Measurements from ENCODE around the gene ERBB4. TPM values are rescaled to one million over a fixed set of nuclear protein-coding genes. Genes with fewer than 3 reads are reported as not detected.
"Not testable (repeated sequence)": the region's sequence is repeated elsewhere in the genome, so short reads cannot be mapped to it uniquely, and the experiment has no call there.

ERBB4 gene
- total RNA-seq, 2 donors from 2014 or later, result 1.0 to 32.8 TPM

- Histone ChIP-seq H3K36me3 (no peaks in the 10 kb centered on the region), H3K27me3 (replicated peaks; ENCODE audit: insufficient read depth) (no peaks in the 10 kb centered on the region), H3K27ac (no peak overlapping the region), H3K4me1 (replicated peaks) (no peaks in the 10 kb centered on the region), H3K9me3 (no peaks in the 10 kb centered on the region), H3K4me3 (no peak overlapping the region)
- TF ChIP-seq POLR2A (IDR thresholded peaks at IDR 0.05) (no peak), POLR2AphosphoS5 (IDR thresholded peaks at IDR 0.05) (no peak), CTCF (IDR thresholded peaks at IDR 0.05) (no peak)
- no peak for DNase-seq (ENCODE audit: low spot score)
- WGBS, result 94% methylated on average over 3 of the region's 3 CpGs
- intact Hi-C loops (cut with DNase I), result no loop called here
Measured at GRCh38 chr2:211545582-211545981, 993.0 kb downstream of the ERBB4 start.

GRCh38 chr2:211534632-211535031 lies 1004.0 kb downstream of the ERBB4 start:
- DNase-seq (ENCODE audit: low spot score), result no peak
- H3K9me3 ChIP-seq, result no peaks in the 10 kb centered on the region
- no peaks in the 10 kb centered on the region for H3K27me3 ChIP-seq (replicated peaks; ENCODE audit: insufficient read depth)
- H3K4me3 ChIP-seq, result no peak overlapping the region
- no peaks in the 10 kb centered on the region for H3K36me3 ChIP-seq
- 25% methylated on average over 5 of the region's 5 CpGs for whole genome bisulfite sequencing
- H3K27ac ChIP-seq, result no peak overlapping the region
- intact Hi-C loops (cut with DNase I), result no loop called here
- TF ChIP-seq POLR2A (IDR thresholded peaks at IDR 0.05) (no peak), POLR2AphosphoS5 (IDR thresholded peaks at IDR 0.05) (no peak), CTCF (IDR thresholded peaks at IDR 0.05) (no peak)
- no peaks in the 10 kb centered on the region for H3K4me1 ChIP-seq (replicated peaks)

GRCh38 chr2:211524248-211524647 lies 1014.4 kb downstream of the ERBB4 start:
- H3K9me3 ChIP-seq; H3K4me1 ChIP-seq (replicated peaks); DNase-seq (ENCODE audit: low spot score); H3K27ac ChIP-seq; H3K27me3 ChIP-seq (replicated peaks; ENCODE audit: insufficient read depth); H3K36me3 ChIP-seq; intact Hi-C loops (cut with DNase I); H3K4me3 ChIP-seq: not testable (repeated sequence)
- 99% methylated on average over 16 of the region's 18 CpGs for WGBS

GRCh38 chr2:211516537-211516936 lies 1022.1 kb downstream of the ERBB4 start:
- no peaks in the 10 kb centered on the region for H3K9me3 ChIP-seq
- no peaks in the 10 kb centered on the region for H3K4me1 ChIP-seq (replicated peaks)
- no peaks in the 10 kb centered on the region for H3K36me3 ChIP-seq
- DNase-seq (ENCODE audit: low spot score), result no peak
- intact Hi-C loops (cut with DNase I), result no loop called here
- no peak overlapping the region for H3K27ac ChIP-seq
- H3K27me3 ChIP-seq (replicated peaks; ENCODE audit: insufficient read depth), result no peaks in the 10 kb centered on the region
- no peak overlapping the region for H3K4me3 ChIP-seq
- TF ChIP-seq POLR2A (IDR thresholded peaks at IDR 0.05), result no peak
- no peak for TF ChIP-seq CTCF (IDR thresholded peaks at IDR 0.05)
- no peak for TF ChIP-seq POLR2AphosphoS5 (IDR thresholded peaks at IDR 0.05)
- WGBS, result 89% methylated on average over 3 of the region's 3 CpGs

- no peak for DNase-seq (ENCODE audit: low spot score)
- 95% methylated on average over 3 of the region's 3 CpGs for WGBS
Measured at GRCh38 chr2:211514049-211514448, 1024.6 kb downstream of the ERBB4 start.

More at GRCh38 chr2:211514049-211514448, 1024.6 kb downstream of the ERBB4 start:
- intact Hi-C loops (cut with DNase I), result no loop called here
- Histone ChIP-seq H3K4me1 (replicated peaks) (no peaks in the 10 kb centered on the region), H3K36me3 (no peaks in the 10 kb centered on the region), H3K4me3 (no peak overlapping the region), H3K9me3 (no peaks in the 10 kb centered on the region), H3K27me3 (replicated peaks; ENCODE audit: insufficient read depth) (no peaks in the 10 kb centered on the region), H3K27ac (no peak overlapping the region)
- TF ChIP-seq POLR2AphosphoS5 (IDR thresholded peaks at IDR 0.05) (no peak), CTCF (IDR thresholded peaks at IDR 0.05) (no peak), POLR2A (IDR thresholded peaks at IDR 0.05) (no peak)

Data from prostate gland (tissue), 2 donors.